NCI-H2196 (cell line): ENCODE results near the gene NKX1-1.
"Not testable (repeated sequence)": the region's sequence is repeated elsewhere in the genome, so short reads cannot be mapped to it uniquely, and the experiment has no call there.

Source experiments
- DNase-seq: peaks from one replicate; lab custom pipeline; 2025; ENCODE audit not compliant: unreplicated experiment; lab: John Stamatoyannopoulos, UW

Gene NKX1-1

GRCh38 chr4:1406394-1406980 is at the start of gene NKX1-1:
NKX1-1 (minus strand) TSS chr4:1406442; CDS start chr4:1406442, 0 bp downstream.
- no peak for DNase-seq

- DNase-seq = no peak
Measured at GRCh38 chr4:1453731-1454130, 47.5 kb upstream of the NKX1-1 start.

- no peak for DNase-seq
Measured at GRCh38 chr4:1452431-1453051, 46.3 kb upstream of the NKX1-1 start.

- DNase-seq = no peak
Measured at GRCh38 chr4:1451752-1452122, 45.5 kb upstream of the NKX1-1 start.

- no peak for DNase-seq
Measured at GRCh38 chr4:1451106-1451751, 45.0 kb upstream of the NKX1-1 start.

GRCh38 chr4:1449833-1450741 is 43.8 kb upstream of the NKX1-1 start:
- no peak for DNase-seq

- DNase-seq = no peak
Measured at GRCh38 chr4:1449475-1449832, 43.2 kb upstream of the NKX1-1 start.

GRCh38 chr4:1448589-1449420 is 42.6 kb upstream of the NKX1-1 start:
- no peak for DNase-seq

- DNase-seq = no peak
Measured at GRCh38 chr4:1447676-1448588, 41.7 kb upstream of the NKX1-1 start.

GRCh38 chr4:1446502-1447386 is 40.5 kb upstream of the NKX1-1 start:
- no peak for DNase-seq

GRCh38 chr4:1445716-1446445 is 39.6 kb upstream of the NKX1-1 start:
- DNase-seq = no peak

- DNase-seq = not testable (repeated sequence)
Measured at GRCh38 chr4:1443688-1444172, 37.5 kb upstream of the NKX1-1 start.

- no peak for DNase-seq
Measured at GRCh38 chr4:1427010-1427409, 20.8 kb upstream of the NKX1-1 start.

GRCh38 chr4:1421657-1422056 is 15.4 kb upstream of the NKX1-1 start:
- DNase-seq = no peak

- no peak for DNase-seq
Measured at GRCh38 chr4:1419708-1420107, 13.5 kb upstream of the NKX1-1 start.

GRCh38 chr4:1418494-1419285 is 12.4 kb upstream of the NKX1-1 start:
- no peak for DNase-seq
